Panc1 (cell line): ENCODE measurements around the gene ELOB.

ENCODE experiments used
- CTCF ChIP-seq: fragments of 450-650 bp; IDR thresholded peaks from 2 replicates; pipeline ENCODE4 v1.5.1; 2017; ENCODE audit warnings: mild to moderate bottlenecking
- POLR2AphosphoS5 ChIP-seq: IDR thresholded peaks from 2 replicates; pipeline ENCODE4 v1.6.1; 2012; ENCODE audit warnings: mild to moderate bottlenecking, low read depth, low read length, moderate library complexity
- REST ChIP-seq, 2 experiments: IDR thresholded peaks; 2 replicates each; pipeline ENCODE4 v1.6.1; 2011 to 2012; ENCODE audit warnings: low read depth in 2 of 2, control low read depth in 1 of 2, low read length in 1 of 2, mild to moderate bottlenecking in 1 of 2, moderate library complexity in 1 of 2; ENCODE audit not compliant: insufficient read depth in 1 of 2

- TF ChIP-seq CTCF (no peak), REST (IDR thresholded peaks at IDR 0.05; ENCODE audit: insufficient read depth in 1 of 2, low read depth in 2 of 2, low read length in 1 of 2) (no peak), POLR2AphosphoS5 (no peak)
These were observed 39.1 kb downstream of the ELOB start for GRCh38 chr16:2737895-2738418.
